SU-DHL-6 (cell line): ENCODE measurements around the gene NDUFS5.

Source experiments
- H2AFZ ChIP-seq: fragments of 200-600 bp; sonication (generic); 2 replicates; pipeline ENCODE4 v1.6.1; 2014; ENCODE audit warnings: low read depth, mild to moderate bottlenecking, moderate library complexity, mixed read lengths, antibody characterized with exemption, low read length; ENCODE audit not compliant: severe bottlenecking
- H3F3A ChIP-seq: fragments of 200-600 bp; shearing (Covaris generic); 2 replicates; pipeline ENCODE4 v1.6.0; 2016; ENCODE audit warnings: antibody characterized with exemption, mild to moderate bottlenecking; ENCODE audit not compliant: insufficient read depth
- H3K27ac ChIP-seq: fragments of 200-600 bp; sonication (generic); 2 replicates; pipeline ENCODE4 v1.5.1; 2016; ENCODE audit warnings: low read depth, mild to moderate bottlenecking, low read length, moderate library complexity, mixed read lengths
- H3K27me3 ChIP-seq: fragments of 200-600 bp; sonication (generic), shearing (Covaris generic); 2 replicates; pipeline ENCODE4 v1.6.0; 2014; ENCODE audit warnings: mild to moderate bottlenecking, low read length
- H3K36me3 ChIP-seq: fragments of 200-600 bp; sonication (generic); 2 replicates; pipeline ENCODE4 v1.6.1; 2014; ENCODE audit warnings: mild to moderate bottlenecking, low read length, mixed read lengths
- H3K4me2 ChIP-seq: fragments of 300-600, 200-600 bp; shearing (Covaris generic), sonication (generic); 2 replicates; pipeline ENCODE4 v1.6.0; 2014; ENCODE audit warnings: low read length, low read depth, mild to moderate bottlenecking; ENCODE audit not compliant: poor library complexity, severe bottlenecking
- H3K4me3 ChIP-seq: fragments of 200-600 bp; sonication (generic); 2 replicates; pipeline ENCODE4 v1.5.1; 2014; ENCODE audit warnings: antibody characterized with exemption, low read length, mild to moderate bottlenecking, mixed read lengths; ENCODE audit not compliant: insufficient read depth, poor library complexity, severe bottlenecking
- H3K79me2 ChIP-seq: fragments of 200-600 bp; sonication (generic); 2 replicates; pipeline ENCODE4 v1.6.1; 2014; ENCODE audit warnings: mild to moderate bottlenecking, low read length, moderate library complexity; ENCODE audit not compliant: insufficient read depth
- H3K9ac ChIP-seq: fragments of 200-600 bp; sonication (generic); 2 replicates; pipeline ENCODE4 v1.7.0; 2014; ENCODE audit warnings: mild to moderate bottlenecking, low read length
- H3K9me2 ChIP-seq: fragments of 200-600 bp; sonication (generic); replicated peaks from 2 replicates; pipeline ENCODE4 v1.6.1; 2014; ENCODE audit warnings: low read length; ENCODE audit not compliant: insufficient read depth
- H3K9me3 ChIP-seq: fragments of 200-600 bp; sonication (generic); 2 replicates; pipeline ENCODE4 v1.6.1; 2014; ENCODE audit warnings: low read length, mixed read lengths; ENCODE audit not compliant: insufficient read depth
- H4K20me1 ChIP-seq: fragments of 200-600 bp; sonication (generic); 2 replicates; pipeline ENCODE4 v1.6.1; 2014; ENCODE audit warnings: low read depth, mild to moderate bottlenecking, antibody characterized with exemption, low read length, moderate library complexity, mixed read lengths
- CTCF ChIP-seq: fragments of 200-600 bp; sonication (generic); IDR thresholded peaks from one replicate; pipeline ENCODE4 v1.5.1; 2017; ENCODE audit warnings: antibody characterized with exemption, mild to moderate bottlenecking, low read length, moderate library complexity; ENCODE audit not compliant: insufficient read depth, poor library complexity, severe bottlenecking
- EZH2phosphoT487 ChIP-seq: fragments of 200-600 bp; sonication (generic), shearing (Covaris generic); conservative IDR thresholded peaks from 2 replicates; pipeline ENCODE4 v1.6.1; 2018; ENCODE audit warnings: mild to moderate bottlenecking, antibody characterized with exemption, low read length, moderate library complexity, mixed read lengths

The NDUFS5 gene

DNA sequence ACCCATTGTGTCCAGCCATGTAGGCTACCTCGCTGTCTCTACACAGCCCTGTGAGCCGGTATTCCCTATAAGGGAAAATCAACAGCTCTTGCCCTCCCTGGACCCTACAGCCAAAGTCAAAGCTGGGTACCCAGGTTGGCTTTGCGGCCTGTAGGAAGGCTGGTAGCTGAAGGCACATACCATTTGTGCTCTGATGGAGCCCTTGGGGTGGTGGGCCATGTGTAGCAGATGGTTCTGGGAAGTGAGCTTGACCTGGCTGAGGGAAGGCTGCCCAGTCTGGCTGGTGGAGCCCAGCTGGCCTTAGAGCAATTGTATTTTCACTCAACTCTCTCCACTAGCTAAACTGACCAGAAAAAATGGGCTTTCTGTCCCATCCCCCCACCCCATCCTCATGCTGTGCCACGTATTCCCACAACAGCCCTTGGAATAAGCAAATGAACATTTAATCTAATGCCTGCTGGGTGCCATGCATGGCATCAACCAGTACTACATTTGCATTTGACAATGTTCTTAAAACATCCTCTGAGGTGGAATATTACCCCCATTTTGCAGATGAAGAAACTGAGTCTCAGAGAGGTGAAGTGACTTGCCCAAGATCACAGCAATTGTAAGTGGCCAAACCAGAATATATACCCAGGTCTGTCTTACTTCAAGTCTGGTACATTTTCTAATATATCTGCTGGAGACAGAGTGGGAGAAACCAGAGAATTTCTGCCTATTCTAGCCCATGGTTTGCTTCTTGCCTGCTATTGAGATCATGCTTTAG lies 56.8 kb downstream of the NDUFS5 start:
- Histone ChIP-seq H3K79me2 (no peaks in the 10 kb centered on the region), H3K27ac (no peak overlapping the region), H3K27me3 (no peaks in the 10 kb centered on the region), H3K9ac (no peak overlapping the region), H4K20me1 (no peaks in the 10 kb centered on the region), H3F3A (no peaks in the 10 kb centered on the region), H3K4me3 (no peak overlapping the region), H3K9me3 (no peaks in the 10 kb centered on the region), H3K9me2 (no peaks in the 10 kb centered on the region), H3K4me2 (no peak overlapping the region), H2AFZ (no peak overlapping the region), H3K36me3 (no peaks in the 10 kb centered on the region)
- TF ChIP-seq CTCF, result no peak
- no peak for TF ChIP-seq EZH2phosphoT487

GRCh38 chr1:39084191-39084590 lies 58.0 kb downstream of the NDUFS5 start:
- no peak for TF ChIP-seq CTCF
- TF ChIP-seq EZH2phosphoT487, result no peak
- Histone ChIP-seq H3K4me3 (no peak overlapping the region), H3K9me2 (no peaks in the 10 kb centered on the region), H2AFZ (no peak overlapping the region), H4K20me1 (no peaks in the 10 kb centered on the region), H3F3A (no peaks in the 10 kb centered on the region), H3K79me2 (no peaks in the 10 kb centered on the region), H3K36me3 (no peaks in the 10 kb centered on the region), H3K9me3 (no peaks in the 10 kb centered on the region), H3K27ac (no peak overlapping the region), H3K4me2 (no peak overlapping the region), H3K27me3 (no peaks in the 10 kb centered on the region), H3K9ac (no peak overlapping the region)
